HEK293 (cell line): ENCODE results near the gene DOCK1.

Source experiments
- CTCF ChIA-PET: fragments of 350-600 bp; formaldehyde crosslinking; extraction: SDS; loops from one replicate; lab custom pipeline; 2021; ENCODE audit warnings: antibody characterized with exemption; lab: Yijun Ruan, JAX
- POLR2A ChIA-PET: fragments of 300-600 bp; formaldehyde crosslinking; extraction: SDS; loops from one replicate; lab custom pipeline; 2020; ENCODE audit warnings: antibody characterized with exemption, inconsistent platforms; lab: Yijun Ruan, JAX
- H3K27ac ChIP-seq: fragments of 200-500 bp; sonication (Bioruptor generic); 2 replicates; pipeline ENCODE4 v1.5.1; 2014; ENCODE audit warnings: low read depth, low read length, control low read depth, inconsistent platforms; ENCODE audit errors: extremely low read depth
- H3K36me3 ChIP-seq, 2 experiments: fragments of 200-500 bp in 1 of 2; sonication (Bioruptor generic) in 1 of 2; 1 replicate in 1 of 2; 2 replicates in 1 of 2; pipeline ENCODE4 v1.5.1; 2014 to 2017; ENCODE audit warnings: inconsistent platforms in 2 of 2, low read length in 2 of 2; ENCODE audit not compliant: control insufficient read depth in 2 of 2, insufficient read depth in 1 of 2
- H3K4me1 ChIP-seq: fragments of 200-500 bp; sonication (Bioruptor generic); 2 replicates; pipeline ENCODE4 v1.5.1; 2014; ENCODE audit warnings: mild to moderate bottlenecking, low read length, inconsistent platforms; ENCODE audit not compliant: control insufficient read depth, insufficient read depth
- H3K4me3 ChIP-seq: 2 replicates; pipeline ENCODE4 v1.5.1; 2011; ENCODE audit warnings: low read depth, mild to moderate bottlenecking, control low read depth, low read length, moderate library complexity
- H3K9me3 ChIP-seq: fragments of 200-500 bp; sonication (Bioruptor generic); 2 replicates; pipeline ENCODE4 v1.5.1; 2014; ENCODE audit warnings: low read depth, low read length, inconsistent platforms; ENCODE audit not compliant: control insufficient read depth, insufficient read depth
- BCL11B ChIP-seq: fragments of 450-650 bp; formaldehyde crosslinking; IDR thresholded peaks from 2 replicates; pipeline ENCODE4 v1.5.1; 2016; ENCODE audit warnings: low read depth, missing biosample characterization, missing genetic modification characterization
- GLI4 ChIP-seq: fragments of 450-650 bp; formaldehyde crosslinking; IDR thresholded peaks from 2 replicates; pipeline ENCODE4 v1.5.1; 2016; ENCODE audit warnings: missing biosample characterization, missing genetic modification characterization
- HIC1 ChIP-seq: fragments of 450-650 bp; formaldehyde crosslinking; IDR thresholded peaks from 2 replicates; pipeline ENCODE4 v1.5.1; 2016; ENCODE audit warnings: missing biosample characterization, missing genetic modification characterization
- HOXC10 ChIP-seq: sonication (generic); formaldehyde crosslinking; IDR thresholded peaks from 2 replicates; pipeline ENCODE4 v1.8.1; 2023; ENCODE audit warnings: mild to moderate bottlenecking, missing genetic modification reagents
- IKZF3 ChIP-seq: fragments of 450-650 bp; IDR thresholded peaks from 2 replicates; pipeline ENCODE4 v1.5.0; 2018; ENCODE audit warnings: missing biosample characterization, mild to moderate bottlenecking, missing genetic modification characterization, moderate library complexity
- KLF16 ChIP-seq: fragments of 450-650 bp; formaldehyde crosslinking; IDR thresholded peaks from 2 replicates; pipeline ENCODE4 v1.5.1; 2017; ENCODE audit warnings: missing biosample characterization, missing genetic modification characterization
- PBX3 ChIP-seq: sonication (generic); formaldehyde crosslinking; IDR thresholded peaks from 2 replicates; pipeline ENCODE4 v1.8.1; 2022; ENCODE audit warnings: mild to moderate bottlenecking, moderate library complexity, missing genetic modification reagents
- TRIM28 ChIP-seq: IDR thresholded peaks from 2 replicates; pipeline ENCODE4 v1.6.1; 2011; ENCODE audit warnings: low read length, control low read depth, borderline replicate concordance
- ZBTB44 ChIP-seq: fragments of 450-650 bp; IDR thresholded peaks from 2 replicates; pipeline ENCODE4 v1.5.1; 2018; ENCODE audit warnings: missing biosample characterization, mild to moderate bottlenecking, missing genetic modification characterization
- ZBTB49 ChIP-seq: fragments of 450-650 bp; formaldehyde crosslinking; IDR thresholded peaks from 2 replicates; pipeline ENCODE4 v1.5.1; 2016; ENCODE audit warnings: missing biosample characterization, missing genetic modification characterization, low read depth
- ZNF112 ChIP-seq: fragments of 450-650 bp; formaldehyde crosslinking; IDR thresholded peaks from 2 replicates; pipeline ENCODE4 v1.5.0; 2017; ENCODE audit warnings: missing biosample characterization, missing genetic modification characterization
- ZNF140 ChIP-seq: fragments of 450-650 bp; formaldehyde crosslinking; IDR thresholded peaks from 2 replicates; pipeline ENCODE4 v1.5.1; 2016; ENCODE audit warnings: missing biosample characterization, missing genetic modification characterization
- ZNF146 ChIP-seq: fragments of 450-650 bp; formaldehyde crosslinking; IDR thresholded peaks from 2 replicates; pipeline ENCODE4 v1.5.1; 2016; ENCODE audit warnings: missing biosample characterization, missing genetic modification characterization
- ZNF248 ChIP-seq: fragments of 450-650 bp; formaldehyde crosslinking; IDR thresholded peaks from 2 replicates; pipeline ENCODE4 v1.5.1; 2017; ENCODE audit warnings: missing biosample characterization, missing genetic modification characterization
- ZNF292 ChIP-seq: fragments of 450-650 bp; formaldehyde crosslinking; IDR thresholded peaks from 2 replicates; pipeline ENCODE4 v1.5.1; 2016; ENCODE audit warnings: low read depth, missing biosample characterization, missing genetic modification characterization, borderline replicate concordance
- ZNF302 ChIP-seq: fragments of 450-650 bp; formaldehyde crosslinking; IDR thresholded peaks from 2 replicates; pipeline ENCODE4 v1.5.1; 2016; ENCODE audit warnings: missing biosample characterization, missing genetic modification characterization, low read depth
- ZNF324 ChIP-seq: fragments of 450-650 bp; formaldehyde crosslinking; IDR thresholded peaks from 2 replicates; pipeline ENCODE4 v1.5.1; 2016; ENCODE audit warnings: missing biosample characterization, missing genetic modification characterization
- ZNF423 ChIP-seq: fragments of 450-650 bp; formaldehyde crosslinking; IDR thresholded peaks from 2 replicates; pipeline ENCODE4 v1.5.1; 2016; ENCODE audit warnings: missing biosample characterization, missing genetic modification characterization
- ZNF48 ChIP-seq: fragments of 450-650 bp; formaldehyde crosslinking; IDR thresholded peaks from 2 replicates; pipeline ENCODE4 v1.5.1; 2016; ENCODE audit warnings: missing biosample characterization, missing genetic modification characterization
- ZNF501 ChIP-seq: fragments of 450-650 bp; formaldehyde crosslinking; IDR thresholded peaks from 2 replicates; pipeline ENCODE4 v1.5.1; 2016; ENCODE audit warnings: missing biosample characterization, missing genetic modification characterization
- ZNF555 ChIP-seq: fragments of 450-650 bp; formaldehyde crosslinking; conservative IDR thresholded peaks from 2 replicates; pipeline ENCODE4 v1.5.1; 2017; ENCODE audit warnings: missing biosample characterization, mild to moderate bottlenecking, missing genetic modification characterization, inconsistent platforms
- ZNF585B ChIP-seq: fragments of 450-650 bp; formaldehyde crosslinking; IDR thresholded peaks from 2 replicates; pipeline ENCODE4 v1.5.1; 2016; ENCODE audit warnings: missing biosample characterization, missing genetic modification characterization
- ZNF704 ChIP-seq: fragments of 450-650 bp; formaldehyde crosslinking; IDR thresholded peaks from 2 replicates; pipeline ENCODE4 v1.5.1; 2016; ENCODE audit warnings: missing biosample characterization, missing genetic modification characterization
- ZXDB ChIP-seq: fragments of 450-650 bp; formaldehyde crosslinking; IDR thresholded peaks from 2 replicates; pipeline ENCODE4 v1.5.1; 2016; ENCODE audit warnings: missing biosample characterization, missing genetic modification characterization

DOCK1 gene

GRCh38 chr10:126944191-126944590, 39.0 kb downstream of the DOCK1 start:
- POLR2A ChIA-PET, result interaction anchor here (0.6 kb wide), 1 partner anchor 91 kb away, joined by 6 read pairs; no protein-coding TSS in a partner anchor
- Histone ChIP-seq H3K4me1 (no peaks in the 10 kb centered on the region), H3K4me3 (no peak overlapping the region), H3K27ac (no peak overlapping the region), H3K36me3 (no peaks in the 10 kb centered on the region), H3K9me3 (no peaks in the 10 kb centered on the region)
- CTCF ChIA-PET, result interaction anchor here (0.6 to 1.1 kb wide), 3 partner anchors 13 to 97 kb away, joined by 3 read pairs; no protein-coding TSS in a partner anchor
- TF ChIP-seq ZNF248 (no peak), ZNF146 (no peak), TRIM28 (no peak), BCL11B (tag by site-specific recombination) (no peak), ZNF292 (tag by site-specific recombination) (no peak), GLI4 (tag by site-specific recombination) (no peak), HOXC10 (no peak), ZXDB (tag by site-specific recombination) (no peak), ZNF112 (tag by site-specific recombination) (no peak), KLF16 (tag by site-specific recombination) (no peak), ZNF140 (tag by site-specific recombination) (no peak), ZNF48 (tag by site-specific recombination) (no peak), ZBTB49 (tag by site-specific recombination) (no peak)

GRCh38 chr10:126945351-126946030, 40.3 kb downstream of the DOCK1 start:
- Histone ChIP-seq H3K27ac (no peak overlapping the region), H3K4me3 (no peak overlapping the region), H3K9me3 (no peaks in the 10 kb centered on the region), H3K4me1 (no peaks in the 10 kb centered on the region), H3K36me3 (no peaks in the 10 kb centered on the region)
- TF ChIP-seq ZNF585B (tag by site-specific recombination), result peak; percentile 73
- no peak for TF ChIP-seq IKZF3 (tag by site-specific recombination)
- ChIA-PET CTCF (interaction anchor here (0.6 kb wide), 2 partner anchors 37 to 367 kb away, joined by 3 read pairs; no protein-coding TSS in a partner anchor), POLR2A (no interaction called here)

GRCh38 chr10:126946746-126947145, 41.5 kb downstream of the DOCK1 start:
- Histone ChIP-seq H3K4me3 (no peak overlapping the region), H3K9me3 (no peaks in the 10 kb centered on the region), H3K36me3 (no peaks in the 10 kb centered on the region), H3K4me1 (no peaks in the 10 kb centered on the region), H3K27ac (no peak overlapping the region)
- TF ChIP-seq ZNF302 (tag by site-specific recombination) (no peak), ZNF292 (tag by site-specific recombination) (no peak), HIC1 (no peak), ZNF423 (tag by site-specific recombination) (no peak), ZNF555 (tag by site-specific recombination) (no peak), ZNF501 (tag by site-specific recombination) (no peak), ZNF704 (no peak), PBX3 (CRISPR knock-in tag) (no peak), ZNF324 (no peak), ZBTB44 (tag by site-specific recombination) (no peak)
- CTCF ChIA-PET, result no interaction called here
- POLR2A ChIA-PET, result no interaction called here
